Erythroblast (primary cell): ENCODE data around the gene UBE2H.

Experiments
- GATA1 ChIP-seq: IDR thresholded peaks from 2 replicates; pipeline ENCODE4 v1.6.1; 2011; ENCODE audit warnings: low read depth, mild to moderate bottlenecking, control low read depth, low read length, moderate library complexity
- POLR2A ChIP-seq: IDR thresholded peaks from 2 replicates; pipeline ENCODE4 v1.6.1; 2011; ENCODE audit warnings: mild to moderate bottlenecking, low read length

DNA sequence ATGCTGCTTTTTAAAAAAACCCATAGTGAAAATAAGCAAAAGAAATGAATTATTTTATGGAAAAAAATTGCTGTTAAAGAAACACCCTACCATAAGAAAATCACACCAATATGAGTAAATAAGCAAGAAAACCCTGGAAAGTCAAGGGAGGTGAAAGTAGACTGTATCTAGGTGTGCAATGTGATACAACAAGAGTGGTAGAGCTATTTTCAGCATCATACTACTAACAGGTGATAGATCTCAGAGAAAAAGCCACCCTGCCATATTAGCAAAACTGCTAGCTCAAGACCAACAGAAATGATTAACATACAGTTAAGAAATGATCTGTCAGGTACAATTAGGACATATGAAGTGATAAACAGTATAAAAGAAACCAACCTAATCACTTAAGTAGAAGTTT is 54.8 kb downstream of the UBE2H start:
- TF ChIP-seq POLR2A (no peak), GATA1 (no peak)
